CD4-positive, alpha-beta memory T cell (primary cell): ENCODE measurements around the gene C2orf49. TPM values are rescaled to one million over a fixed set of nuclear protein-coding genes. Genes with fewer than 3 reads are reported as not detected.

ENCODE experiments used
- CTCF ChIA-PET: fragments of 350-600 bp; sonication (Branson Sonifier 250); formaldehyde crosslinking; loops from one replicate; lab custom pipeline; 2021; ENCODE audit warnings: inconsistent platforms; ENCODE audit not compliant: partially characterized antibody; lab: Charles Lee
- POLR2A ChIA-PET: fragments of 350-600 bp; sonication (Branson Sonifier 250); formaldehyde crosslinking; loops from one replicate; lab custom pipeline; 2021; ENCODE audit not compliant: partially characterized antibody; lab: Charles Lee
- DNase-seq, 5 donors: peaks; one replicate each; pipeline versions ENCODE4 v3.0.0 to v3.0.0-alpha.2; 2020 to 2022; ENCODE audit warnings: mixed read lengths in 1 of 5
- H3K27ac ChIP-seq: one replicate; pipeline ENCODE4 v1.7.0; 2013; ENCODE audit warnings: low read depth, low read length
- H3K27me3 ChIP-seq: 2 replicates; pipeline ENCODE4 v1.7.0; 2013; ENCODE audit warnings: mild to moderate bottlenecking, low read length, moderate library complexity; ENCODE audit not compliant: insufficient read depth
- H3K36me3 ChIP-seq: 2 replicates; pipeline ENCODE4 v1.7.0; 2013; ENCODE audit warnings: mild to moderate bottlenecking, low read length, moderate library complexity; ENCODE audit not compliant: insufficient read depth
- H3K4me1 ChIP-seq: 2 replicates; pipeline ENCODE4 v1.7.0; 2013; ENCODE audit warnings: mild to moderate bottlenecking, low read length, moderate library complexity; ENCODE audit not compliant: insufficient read depth
- H3K4me3 ChIP-seq, 2 donors: one replicate each; pipeline ENCODE4 v1.7.0; 2013; ENCODE audit warnings: low read length in 2 of 2, mild to moderate bottlenecking in 1 of 2
- H3K9me3 ChIP-seq, 2 donors: one replicate each; pipeline ENCODE4 v1.7.0; 2013; ENCODE audit warnings: low read length in 2 of 2, control low read depth in 1 of 2; ENCODE audit not compliant: control insufficient read depth in 1 of 2
- H3K27ac Mint-ChIP-seq, 7 donors: one replicate each; pipeline ENCODE4 v1.8.0; 2020 to 2021; ENCODE audit warnings: mixed read lengths in 7 of 7, mild to moderate bottlenecking in 6 of 7, inconsistent platforms in 3 of 7, moderate library complexity in 3 of 7
- H3K27me3 Mint-ChIP-seq, 2 donors: one replicate each; pipeline ENCODE4 v1.8.0; 2020 to 2021; ENCODE audit warnings: mixed read lengths in 2 of 2
- H3K36me3 Mint-ChIP-seq, 2 donors: one replicate each; pipeline ENCODE4 v1.8.0; 2020 to 2021; ENCODE audit warnings: mixed read lengths in 2 of 2, inconsistent platforms in 1 of 2, mild to moderate bottlenecking in 1 of 2
- H3K4me1 Mint-ChIP-seq, 4 donors: one replicate each; pipeline ENCODE4 v1.8.0; 2020 to 2021; ENCODE audit warnings: mixed read lengths in 4 of 4, mild to moderate bottlenecking in 1 of 4
- H3K4me3 Mint-ChIP-seq, 8 donors: one replicate each; pipeline ENCODE4 v1.8.0; 2020 to 2021; ENCODE audit warnings: mixed read lengths in 8 of 8, mild to moderate bottlenecking in 7 of 8, moderate library complexity in 6 of 8, inconsistent platforms in 3 of 8
- H3K9me3 Mint-ChIP-seq, 8 donors: one replicate each; pipeline ENCODE4 v1.8.0; 2020 to 2021; ENCODE audit warnings: mixed read lengths in 8 of 8, mild to moderate bottlenecking in 5 of 8, inconsistent platforms in 3 of 8, moderate library complexity in 1 of 8
- intact Hi-C: fragments of 100-400 bp; cut with micrococcal nuclease; formaldehyde crosslinking; loops from one replicate; pipeline ENCODE4 v1.15.1; 2023
- polyA plus RNA-seq, 2 donors: library from polyadenylated mRNA; unstranded; fragments of 300-500 nt; fragmentation: Illumina TruSeq; gene quantifications; one replicate each; pipeline ENCODE4 v1.2.3, GENCODE V29; 2021
- total RNA-seq, 2 experiments: library from RNA; stranded (reverse); gene quantifications; one replicate each; pipeline ENCODE4 v1.2.3, GENCODE V29; 2021

The C2orf49 gene
- total and polyA plus RNA-seq, 4 experiments from 2014 or later = 8.7 to 29.9 (median 20.2) TPM

- H3K4me1 Mint-ChIP-seq = peaks cover 9 to 44% (median 30%) of the 10 kb centered on the region in 4 donors
- H3K36me3 Mint-ChIP-seq = peaks cover 26 to 40% of the 10 kb centered on the region in 2 donors
- H3K9me3 Mint-ChIP-seq = no peaks in the 10 kb centered on the region
- intact Hi-C loops = no loop called here
- CTCF ChIA-PET = no interaction called here
- no peak overlapping the region for H3K4me3 Mint-ChIP-seq
- peaks cover 1% of the 10 kb centered on the region for H3K4me1 ChIP-seq
- POLR2A ChIA-PET = no interaction called here
- no peak overlapping the region for H3K4me3 ChIP-seq
- DNase-seq = no peak
- no peaks in the 10 kb centered on the region for H3K9me3 ChIP-seq
- no peaks in the 10 kb centered on the region for H3K27me3 Mint-ChIP-seq
- no peaks in the 10 kb centered on the region for H3K27me3 ChIP-seq
- no peak overlapping the region for H3K27ac Mint-ChIP-seq
- H3K36me3 ChIP-seq = peaks cover 22% of the 10 kb centered on the region
- H3K27ac ChIP-seq = no peak overlapping the region
Observed at GRCh38 chr2:105307550-105307949, 29.8 kb upstream of the C2orf49 start.

DNA sequence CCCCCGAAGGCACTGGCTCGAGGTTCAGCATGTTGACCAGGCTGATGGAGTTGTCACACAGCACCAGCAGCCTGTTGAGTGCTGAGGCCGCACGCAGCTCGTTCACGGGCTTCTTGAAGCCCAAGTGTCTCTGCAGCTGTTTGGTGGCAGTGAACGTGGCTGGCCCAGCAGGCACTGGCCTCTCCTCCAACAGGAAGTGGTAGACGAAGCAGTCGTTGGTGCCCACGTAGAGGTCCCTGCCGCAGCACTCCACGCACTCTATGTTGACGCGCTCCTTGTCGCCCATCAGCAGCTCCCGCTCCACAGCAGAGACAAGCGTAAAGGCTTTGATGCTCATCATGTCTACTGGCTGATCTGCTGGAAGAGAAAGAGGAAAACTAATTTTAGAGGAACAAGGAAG lies 29.4 kb upstream of the C2orf49 start:
- intact Hi-C loops = no loop called here
- Histone ChIP-seq H3K27ac (no peak overlapping the region), H3K4me1 (no peaks in the 10 kb centered on the region), H3K4me3 (no peak overlapping the region), H3K9me3 (no peaks in the 10 kb centered on the region), H3K36me3 (peaks cover 22% of the 10 kb centered on the region), H3K27me3 (no peaks in the 10 kb centered on the region)
- H3K36me3 Mint-ChIP-seq = peaks cover 26 to 40% of the 10 kb centered on the region in 2 donors
- peaks cover 6 to 43% (median 27%) of the 10 kb centered on the region in 4 donors for H3K4me1 Mint-ChIP-seq
- no peaks in the 10 kb centered on the region for H3K27me3 Mint-ChIP-seq
- H3K27ac Mint-ChIP-seq = no peak overlapping the region
- H3K9me3 Mint-ChIP-seq = no peaks in the 10 kb centered on the region
- no peak overlapping the region for H3K4me3 Mint-ChIP-seq
- DNase-seq = no peak
- ChIA-PET POLR2A (no interaction called here), CTCF (no interaction called here)

- Mint-ChIP-seq H3K27me3 (no peaks in the 10 kb centered on the region), H3K9me3 (no peaks in the 10 kb centered on the region), H3K4me1 (peaks cover 5 to 41% (median 25%) of the 10 kb centered on the region in 4 donors), H3K27ac (no peak overlapping the region), H3K36me3 (peaks cover 26 to 38% of the 10 kb centered on the region in 2 donors), H3K4me3 (no peak overlapping the region)
- Histone ChIP-seq H3K9me3 (no peaks in the 10 kb centered on the region), H3K4me1 (no peaks in the 10 kb centered on the region), H3K36me3 (peaks cover 22% of the 10 kb centered on the region), H3K27me3 (no peaks in the 10 kb centered on the region), H3K4me3 (no peak overlapping the region), H3K27ac (no peak overlapping the region)
- POLR2A ChIA-PET = interaction anchor here (1.3 kb wide), 1 partner anchor 9 kb away, joined by 3 read pairs; no protein-coding TSS in a partner anchor
- DNase-seq = no peak
- intact Hi-C loops = no loop called here
- CTCF ChIA-PET = no interaction called here
Observed at GRCh38 chr2:105308382-105309146, 28.8 kb upstream of the C2orf49 start.

DNA sequence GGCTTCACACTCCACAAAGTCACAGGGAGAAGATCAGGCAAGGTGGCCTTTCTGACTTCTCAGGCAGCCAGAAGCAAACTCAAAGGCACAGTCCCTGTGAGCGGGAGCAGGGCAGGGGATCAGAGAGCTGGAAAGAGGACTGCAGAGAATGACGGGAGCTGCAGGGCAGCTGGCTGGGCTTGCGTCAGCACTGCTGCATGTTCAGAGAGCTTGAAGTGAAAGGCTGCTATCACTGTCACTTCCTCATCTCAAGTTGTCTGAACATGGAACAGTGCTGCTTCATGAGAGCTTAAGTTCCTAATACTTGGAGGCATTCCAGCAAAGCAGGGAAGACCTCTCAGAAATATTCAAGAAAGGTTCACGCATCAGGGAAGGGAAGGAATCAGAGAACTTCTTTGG lies 28.2 kb upstream of the C2orf49 start:
- CTCF ChIA-PET = no interaction called here
- POLR2A ChIA-PET = interaction anchor here (1.3 kb wide), 1 partner anchor 10 kb away, joined by 3 read pairs; no protein-coding TSS in a partner anchor
- H3K27ac Mint-ChIP-seq = no peak overlapping the region
- H3K4me3 ChIP-seq = no peak overlapping the region
- H3K4me1 Mint-ChIP-seq = peaks cover 6 to 41% (median 22%) of the 10 kb centered on the region in 4 donors
- no peak overlapping the region for H3K4me3 Mint-ChIP-seq
- H3K36me3 Mint-ChIP-seq = peaks cover 26 to 35% of the 10 kb centered on the region in 2 donors
- no peaks in the 10 kb centered on the region for H3K27me3 Mint-ChIP-seq
- intact Hi-C loops = no loop called here
- DNase-seq = no peak
- H3K9me3 Mint-ChIP-seq = no peaks in the 10 kb centered on the region
- no peak overlapping the region for H3K27ac ChIP-seq
- no peaks in the 10 kb centered on the region for H3K9me3 ChIP-seq
- H3K4me1 ChIP-seq = no peaks in the 10 kb centered on the region
- peaks cover 22% of the 10 kb centered on the region for H3K36me3 ChIP-seq
- no peaks in the 10 kb centered on the region for H3K27me3 ChIP-seq

DNA sequence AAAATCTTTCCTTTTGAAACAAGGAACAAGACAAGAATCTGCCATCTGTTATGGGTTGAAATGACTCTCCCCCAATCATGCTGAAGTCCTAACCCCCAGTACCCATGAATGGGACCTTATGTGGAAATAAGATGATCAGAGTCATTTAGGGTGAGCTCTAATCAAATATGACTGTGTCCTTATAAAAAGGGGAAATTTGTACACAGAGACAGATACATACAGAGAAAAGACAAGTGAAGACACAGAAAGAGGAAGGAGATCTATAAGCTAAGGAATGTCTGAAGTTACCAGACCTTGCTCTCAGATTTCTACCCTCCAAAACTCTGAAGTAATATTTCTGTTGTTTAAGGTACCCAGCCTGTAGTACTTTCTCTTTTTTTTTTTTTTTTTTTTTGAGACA lies 23.5 kb upstream of the C2orf49 start:
- H3K36me3 ChIP-seq = no peaks in the 10 kb centered on the region
- ChIA-PET CTCF (interaction anchor here (0.7 kb wide), 1 partner anchor 13 kb away, joined by 3 read pairs; no protein-coding TSS in a partner anchor), POLR2A (interaction anchor here (0.6 to 0.9 kb wide), 2 partner anchors 9 to 233 kb away, joined by 3 read pairs; no protein-coding TSS in a partner anchor)
- Mint-ChIP-seq H3K9me3 (no peaks in the 10 kb centered on the region), H3K27ac (no peak overlapping the region), H3K4me3 (no peak overlapping the region), H3K36me3 (peaks cover 11 to 17% of the 10 kb centered on the region in 2 donors), H3K27me3 (no peaks in the 10 kb centered on the region), H3K4me1 (peaks cover 19 to 42% (median 30%) of the 10 kb centered on the region in 4 donors)
- H3K4me3 ChIP-seq = no peak overlapping the region
- intact Hi-C loops = no loop called here
- no peak for DNase-seq
- no peaks in the 10 kb centered on the region for H3K27me3 ChIP-seq
- no peak overlapping the region for H3K27ac ChIP-seq
- peaks cover 6% of the 10 kb centered on the region for H3K4me1 ChIP-seq
- no peaks in the 10 kb centered on the region for H3K9me3 ChIP-seq

DNA sequence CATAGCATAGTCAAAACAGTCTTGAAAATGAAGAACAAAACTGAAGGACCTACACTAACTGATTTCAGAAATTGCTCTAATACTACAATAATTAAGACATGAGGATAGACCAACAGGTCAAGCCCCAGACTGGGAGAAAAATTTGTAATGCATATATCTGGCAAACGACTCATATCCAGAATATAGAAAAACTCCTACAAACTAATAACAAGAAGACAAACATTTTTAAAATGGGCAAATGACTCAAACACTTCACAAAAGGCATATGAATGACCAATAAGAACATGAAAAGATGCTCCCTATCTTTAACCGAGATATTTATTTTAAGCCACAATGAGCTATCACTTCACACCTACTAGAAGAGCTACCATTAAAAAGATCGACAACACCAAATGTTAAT lies 22.0 kb upstream of the C2orf49 start:
- Mint-ChIP-seq H3K4me3 (no peak overlapping the region), H3K36me3 (peaks cover 4 to 15% of the 10 kb centered on the region in 2 donors), H3K27me3 (no peaks in the 10 kb centered on the region), H3K27ac (peak overlapping the region in 2 of 7 donors; percentile 9 to 45), H3K9me3 (no peaks in the 10 kb centered on the region), H3K4me1 (peaks cover 22 to 43% (median 31%) of the 10 kb centered on the region in 4 donors)
- Histone ChIP-seq H3K4me3 (no peak overlapping the region), H3K36me3 (no peaks in the 10 kb centered on the region), H3K4me1 (peaks cover 8% of the 10 kb centered on the region), H3K27ac (no peak overlapping the region), H3K27me3 (no peaks in the 10 kb centered on the region), H3K9me3 (no peaks in the 10 kb centered on the region)
- no peak for DNase-seq
- intact Hi-C loops = no loop called here
- ChIA-PET CTCF (interaction anchor here (0.7 to 1.2 kb wide), 3 partner anchors 10 to 202 kb away, joined by 3 to 4 read pairs (median 3); no protein-coding TSS in a partner anchor), POLR2A (interaction anchor here (1.2 kb wide), 2 partner anchors 15 to 845 kb away, joined by 3 to 4 read pairs; no protein-coding TSS in a partner anchor)

DNA sequence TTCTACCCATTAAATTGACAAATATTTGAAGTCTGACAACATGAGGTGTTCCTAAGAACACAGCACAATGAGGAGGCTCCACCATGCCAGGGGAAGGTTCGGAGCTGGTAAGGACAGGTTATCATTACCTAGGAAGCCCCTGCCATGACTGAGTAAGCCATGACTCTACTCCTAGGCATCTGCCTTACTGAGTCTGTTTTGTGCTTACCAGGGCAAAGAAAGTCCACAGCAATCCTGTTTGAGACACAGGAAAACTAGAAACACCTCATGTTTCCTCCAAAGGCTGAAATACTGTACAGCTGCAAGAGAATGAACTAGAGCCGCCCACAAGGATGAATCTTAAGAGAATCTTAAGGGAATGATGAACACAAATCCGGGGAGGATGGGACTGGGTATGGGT lies 19.4 kb upstream of the C2orf49 start:
- ChIA-PET POLR2A (no interaction called here), CTCF (no interaction called here)
- Mint-ChIP-seq H3K4me3 (no peak overlapping the region), H3K9me3 (no peaks in the 10 kb centered on the region), H3K36me3 (peaks cover 10 to 12% of the 10 kb centered on the region in 2 donors), H3K27me3 (no peaks in the 10 kb centered on the region), H3K4me1 (peaks cover 24 to 42% (median 37%) of the 10 kb centered on the region in 4 donors), H3K27ac (peak overlapping the region in 1 of 7 donors; percentile 25)
- Histone ChIP-seq H3K27me3 (no peaks in the 10 kb centered on the region), H3K4me1 (peaks cover 8% of the 10 kb centered on the region), H3K9me3 (no peaks in the 10 kb centered on the region), H3K27ac (no peak overlapping the region), H3K36me3 (peaks cover 5% of the 10 kb centered on the region), H3K4me3 (no peak overlapping the region)
- intact Hi-C loops = no loop called here
- DNase-seq = no peak
